Osteoblast (primary cell): ENCODE measurements around the gene JARID2. TPM values are rescaled to one million over a fixed set of nuclear protein-coding genes. Genes with fewer than 3 reads are reported as not detected.

Experiments
- DNase-seq: peaks from one replicate; pipeline ENCODE4 v3.0.0; 2011; ENCODE audit warnings: low spot score, mixed read lengths; ENCODE audit not compliant: insufficient read length; ENCODE audit errors: missing footprints
- H2AFZ ChIP-seq: 2 replicates; pipeline ENCODE4 v1.6.0; 2011; ENCODE audit warnings: mild to moderate bottlenecking, low read length
- H3K27ac ChIP-seq: 2 replicates; pipeline ENCODE4 v1.5.1; 2011; ENCODE audit warnings: mild to moderate bottlenecking, low read depth, low read length, moderate library complexity
- H3K27me3 ChIP-seq: 2 replicates; pipeline ENCODE4 v1.6.0; 2012; ENCODE audit warnings: mild to moderate bottlenecking, control low read depth, inconsistent platforms, low read length, moderate library complexity; ENCODE audit not compliant: insufficient read depth
- H3K36me3 ChIP-seq: 2 replicates; pipeline ENCODE4 v1.5.1; 2011; ENCODE audit warnings: mild to moderate bottlenecking, low read length, control low read depth, moderate library complexity; ENCODE audit not compliant: insufficient read depth
- H3K4me1 ChIP-seq: 2 replicates; pipeline ENCODE4 v1.5.1; 2011; ENCODE audit warnings: mild to moderate bottlenecking, low read length, control low read depth, moderate library complexity; ENCODE audit not compliant: insufficient read depth
- H3K4me2 ChIP-seq: 2 replicates; pipeline ENCODE4 v1.6.0; 2011; ENCODE audit warnings: mild to moderate bottlenecking, low read length; ENCODE audit not compliant: insufficient read depth
- H3K4me3 ChIP-seq: fragments of 200-600 bp; sonication (generic); 3 replicates; pipeline ENCODE4 v1.5.1; 2012; ENCODE audit warnings: mild to moderate bottlenecking, low read length, inconsistent platforms; ENCODE audit not compliant: insufficient read depth
- H3K79me2 ChIP-seq: 2 replicates; pipeline ENCODE4 v1.6.0; 2012; ENCODE audit warnings: mild to moderate bottlenecking, low read length, control low read depth, inconsistent platforms; ENCODE audit not compliant: insufficient read depth
- H3K9me3 ChIP-seq: 2 replicates; pipeline ENCODE4 v1.5.1; 2011; ENCODE audit warnings: low read depth, low read length, control low read depth
- H4K20me1 ChIP-seq: 2 replicates; pipeline ENCODE4 v1.6.0; 2012; ENCODE audit warnings: mild to moderate bottlenecking, low read length, control low read depth; ENCODE audit not compliant: insufficient read depth
- CTCF ChIP-seq: IDR thresholded peaks from 2 replicates; pipeline ENCODE4 v1.5.1; 2011; ENCODE audit warnings: mild to moderate bottlenecking, low read depth, low read length, moderate library complexity; ENCODE audit errors: extremely low read depth
- total RNA-seq: library from RNA; depleted of rRNA; stranded (reverse); fragments of >200 nt; gene quantifications from 2 replicates; pipeline ENCODE4 v1.2.3, GENCODE V29; 2012

The JARID2 gene
- total RNA-seq, 1 donor: 10.5 TPM

- Histone ChIP-seq H2AFZ (no peak overlapping the region), H3K27ac (no peak overlapping the region), H3K4me1 (peaks cover 32% of the 10 kb centered on the region), H4K20me1 (peaks cover 43% of the 10 kb centered on the region), H3K79me2 (peaks cover 77% of the 10 kb centered on the region), H3K36me3 (no peaks in the 10 kb centered on the region), H3K27me3 (no peaks in the 10 kb centered on the region), H3K9me3 (no peaks in the 10 kb centered on the region), H3K4me3 (no peak overlapping the region), H3K4me2 (no peak overlapping the region)
- DNase-seq: no peak
- no peak for TF ChIP-seq CTCF
These were observed 78.6 kb downstream of the JARID2 start for GRCh38 chr6:15324427-15324985.

- Histone ChIP-seq H3K27me3 (no peaks in the 10 kb centered on the region), H3K27ac (no peak overlapping the region), H2AFZ (no peak overlapping the region), H3K79me2 (peaks cover 71% of the 10 kb centered on the region), H4K20me1 (peaks cover 43% of the 10 kb centered on the region), H3K4me3 (no peak overlapping the region), H3K4me2 (no peak overlapping the region), H3K36me3 (no peaks in the 10 kb centered on the region), H3K9me3 (no peaks in the 10 kb centered on the region), H3K4me1 (peaks cover 42% of the 10 kb centered on the region)
- DNase-seq: no peak
- no peak for TF ChIP-seq CTCF
These were observed 79.7 kb downstream of the JARID2 start for GRCh38 chr6:15325540-15325955.

- Histone ChIP-seq H2AFZ (no peak overlapping the region), H3K9me3 (no peaks in the 10 kb centered on the region), H3K4me1 (peaks cover 48% of the 10 kb centered on the region), H3K27ac (no peak overlapping the region), H3K4me3 (no peak overlapping the region), H3K4me2 (no peak overlapping the region), H4K20me1 (peaks cover 43% of the 10 kb centered on the region), H3K27me3 (no peaks in the 10 kb centered on the region), H3K79me2 (peaks cover 71% of the 10 kb centered on the region), H3K36me3 (no peaks in the 10 kb centered on the region)
- no peak for DNase-seq
- TF ChIP-seq CTCF: no peak
These were observed 80.3 kb downstream of the JARID2 start for GRCh38 chr6:15326067-15326614.

- H3K4me2 ChIP-seq: no peak overlapping the region
- H3K36me3 ChIP-seq: no peaks in the 10 kb centered on the region
- no peak overlapping the region for H2AFZ ChIP-seq
- H3K27me3 ChIP-seq: no peaks in the 10 kb centered on the region
- peaks cover 39% of the 10 kb centered on the region for H4K20me1 ChIP-seq
- peaks cover 51% of the 10 kb centered on the region for H3K4me1 ChIP-seq
- no peak overlapping the region for H3K27ac ChIP-seq
- peak; percentile 14 for TF ChIP-seq CTCF
- peaks cover 73% of the 10 kb centered on the region for H3K79me2 ChIP-seq
- no peak for DNase-seq
- no peaks in the 10 kb centered on the region for H3K9me3 ChIP-seq
- H3K4me3 ChIP-seq: no peak overlapping the region
These were observed 81.4 kb downstream of the JARID2 start for GRCh38 chr6:15327271-15327670.
